ACC112 (cell line): ENCODE measurements around the gene SLC1A2.

Experiments
- H2AFZ ChIP-seq: fragments of 200-600 bp; sonication (generic); one replicate; pipeline ENCODE4 v1.6.0; 2017; ENCODE audit warnings: antibody characterized with exemption, low read length; ENCODE audit not compliant: unreplicated experiment
- H3K27ac ChIP-seq: fragments of 200-600 bp; sonication (generic); 2 replicates; pipeline ENCODE4 v1.5.1; 2014; ENCODE audit warnings: low read depth, mild to moderate bottlenecking, antibody characterized with exemption, low read length, moderate library complexity
- H3K27me3 ChIP-seq: fragments of 200-600 bp; sonication (generic); 2 replicates; pipeline ENCODE4 v1.6.1; 2014; ENCODE audit warnings: mild to moderate bottlenecking, antibody characterized with exemption, low read length, moderate library complexity, mixed read lengths; ENCODE audit not compliant: insufficient read depth
- H3K36me3 ChIP-seq: fragments of 200-600 bp; sonication (generic); 2 replicates; pipeline ENCODE4 v1.6.1; 2016; ENCODE audit warnings: mild to moderate bottlenecking, antibody characterized with exemption, low read length, moderate library complexity, mixed read lengths; ENCODE audit not compliant: insufficient read depth
- H3K4me1 ChIP-seq: fragments of 200-600 bp; sonication (generic); one replicate; pipeline ENCODE4 v1.6.1; 2016; ENCODE audit warnings: low read length, mixed read lengths; ENCODE audit not compliant: insufficient read depth, unreplicated experiment, control insufficient read depth
- H3K4me3 ChIP-seq: fragments of 200-600 bp; sonication (generic); 2 replicates; pipeline ENCODE4 v1.5.1; 2014; ENCODE audit warnings: mild to moderate bottlenecking, low read depth, low read length
- H3K79me2 ChIP-seq: fragments of 200-600 bp; sonication (generic); one replicate; pipeline ENCODE4 v1.6.0; 2016; ENCODE audit warnings: low read length; ENCODE audit not compliant: control insufficient read depth, unreplicated experiment, insufficient read depth

Gene SLC1A2

DNA sequence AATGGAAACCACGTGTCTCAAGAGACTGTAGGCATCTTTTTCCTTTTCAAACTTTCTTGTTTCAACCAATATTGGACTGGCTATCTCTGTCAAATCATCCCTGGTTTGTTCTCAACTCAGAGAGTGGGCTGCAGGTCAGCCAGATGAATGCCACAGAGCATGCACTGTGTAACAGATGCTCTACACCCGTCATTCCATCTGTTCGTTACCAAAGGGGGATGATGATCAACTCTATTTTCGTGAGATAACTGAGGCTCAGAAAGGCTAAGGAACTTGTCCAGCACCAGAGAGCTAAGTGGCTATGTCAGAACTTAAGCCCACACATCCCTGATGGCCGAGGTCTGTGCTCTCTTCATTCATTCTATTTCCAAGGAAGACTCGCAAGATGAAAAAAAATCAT is 42.1 kb downstream of the SLC1A2 start:
- H3K27ac ChIP-seq, result no peak overlapping the region
- H3K4me3 ChIP-seq, result no peak overlapping the region
- H3K79me2 ChIP-seq, result no peaks in the 10 kb centered on the region
- H3K27me3 ChIP-seq, result no peaks in the 10 kb centered on the region
- H3K4me1 ChIP-seq, result no peaks in the 10 kb centered on the region
- no peaks in the 10 kb centered on the region for H3K36me3 ChIP-seq
- H2AFZ ChIP-seq, result no peak overlapping the region

GRCh38 chr11:35376613-35377012 is 42.7 kb downstream of the SLC1A2 start:
- no peak overlapping the region for H3K27ac ChIP-seq
- H3K4me3 ChIP-seq, result no peak overlapping the region
- H3K79me2 ChIP-seq, result no peaks in the 10 kb centered on the region
- H3K27me3 ChIP-seq, result no peaks in the 10 kb centered on the region
- H3K4me1 ChIP-seq, result no peaks in the 10 kb centered on the region
- no peaks in the 10 kb centered on the region for H3K36me3 ChIP-seq
- H2AFZ ChIP-seq, result no peak overlapping the region

DNA sequence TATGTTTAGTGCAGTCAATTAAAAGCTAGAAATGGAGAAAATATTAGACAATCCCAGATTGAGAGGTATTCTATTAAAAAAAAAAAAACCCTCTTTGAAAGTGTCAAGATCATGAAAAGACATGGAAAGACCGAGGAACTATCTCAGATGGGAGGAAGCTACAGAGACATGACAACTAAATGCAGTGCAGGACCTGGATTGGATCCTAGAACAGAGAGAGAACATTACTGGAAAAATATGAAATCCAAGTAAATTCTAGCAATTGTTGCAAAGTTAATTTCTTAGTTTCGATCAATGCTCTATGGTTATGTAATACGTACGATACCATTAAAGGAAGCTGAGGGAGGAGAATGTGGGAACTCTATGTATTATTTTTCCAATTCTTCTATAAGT is 43.2 kb downstream of the SLC1A2 start:
- H3K36me3 ChIP-seq, result no peaks in the 10 kb centered on the region

DNA sequence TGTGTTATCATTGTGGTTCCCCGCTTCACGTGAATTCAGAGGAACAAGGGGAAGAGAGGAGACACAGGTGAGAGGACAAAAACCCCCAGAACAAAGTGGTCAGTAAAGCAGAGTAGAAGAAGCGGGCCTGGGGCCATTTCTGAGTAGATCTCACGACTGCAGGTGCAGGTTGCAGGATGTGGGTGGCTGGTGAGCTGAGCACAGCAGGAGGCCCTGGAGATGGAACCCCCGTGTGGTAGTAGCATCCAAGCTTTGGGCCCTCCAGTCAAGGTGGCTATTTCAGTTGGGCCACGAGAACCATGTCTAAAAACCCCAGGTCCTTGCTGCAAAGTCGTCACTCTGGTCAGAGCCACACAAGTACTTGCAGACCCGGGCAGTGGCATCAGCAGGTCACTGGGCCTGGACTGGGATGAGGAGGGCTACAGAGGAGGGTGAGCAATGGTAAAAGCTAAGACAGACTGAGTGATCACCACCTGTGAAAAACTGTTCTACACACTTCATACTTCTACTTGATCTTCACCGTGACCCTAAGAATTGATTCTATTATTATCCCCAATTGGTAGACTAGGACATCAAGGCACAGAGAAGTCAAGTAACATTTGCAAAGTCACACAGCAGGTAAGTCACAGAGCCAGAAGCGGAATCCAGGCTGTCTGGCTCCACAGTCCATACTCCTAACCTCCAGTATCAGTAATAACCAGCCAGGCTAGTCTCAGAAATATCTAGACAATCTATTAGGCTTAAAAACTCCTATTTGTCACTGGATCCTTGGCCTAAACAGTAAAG is 43.8 kb downstream of the SLC1A2 start:
- Histone ChIP-seq H3K4me1 (no peaks in the 10 kb centered on the region), H3K79me2 (no peaks in the 10 kb centered on the region), H3K27ac (no peak overlapping the region), H3K36me3 (no peaks in the 10 kb centered on the region), H3K27me3 (no peaks in the 10 kb centered on the region), H3K4me3 (no peak overlapping the region), H2AFZ (no peak overlapping the region)

More for the DNA sequence above, 43.2 kb downstream of the SLC1A2 start:
- no peak overlapping the region for H3K27ac ChIP-seq
- no peak overlapping the region for H2AFZ ChIP-seq
- no peaks in the 10 kb centered on the region for H3K4me1 ChIP-seq
- no peaks in the 10 kb centered on the region for H3K79me2 ChIP-seq
- H3K27me3 ChIP-seq, result no peaks in the 10 kb centered on the region
- no peak overlapping the region for H3K4me3 ChIP-seq

- Histone ChIP-seq H3K4me3 (no peak overlapping the region), H3K27me3 (no peaks in the 10 kb centered on the region), H3K36me3 (no peaks in the 10 kb centered on the region), H3K27ac (no peak overlapping the region), H3K79me2 (no peaks in the 10 kb centered on the region), H2AFZ (no peak overlapping the region), H3K4me1 (no peaks in the 10 kb centered on the region)
Measured at GRCh38 chr11:35373284-35373933, 45.9 kb downstream of the SLC1A2 start.

- Histone ChIP-seq H3K79me2 (no peaks in the 10 kb centered on the region), H3K4me3 (no peak overlapping the region), H3K36me3 (no peaks in the 10 kb centered on the region), H3K4me1 (peaks cover 4% of the 10 kb centered on the region), H3K27me3 (no peaks in the 10 kb centered on the region), H3K27ac (no peak overlapping the region), H2AFZ (no peak overlapping the region)
Measured at GRCh38 chr11:35372565-35373283, 46.6 kb downstream of the SLC1A2 start.

- peaks cover 10% of the 10 kb centered on the region for H3K36me3 ChIP-seq
- H3K4me3 ChIP-seq, result no peak overlapping the region
- H3K27me3 ChIP-seq, result no peaks in the 10 kb centered on the region
- peak overlapping the region; percentile 86 for H2AFZ ChIP-seq
- peaks cover 34% of the 10 kb centered on the region for H3K4me1 ChIP-seq
- H3K79me2 ChIP-seq, result no peaks in the 10 kb centered on the region
- H3K27ac ChIP-seq, result peak overlapping the region; percentile 57; the same call in 1 of the 2 replicates
Measured at GRCh38 chr11:35367491-35367890, 51.9 kb downstream of the SLC1A2 start.

DNA sequence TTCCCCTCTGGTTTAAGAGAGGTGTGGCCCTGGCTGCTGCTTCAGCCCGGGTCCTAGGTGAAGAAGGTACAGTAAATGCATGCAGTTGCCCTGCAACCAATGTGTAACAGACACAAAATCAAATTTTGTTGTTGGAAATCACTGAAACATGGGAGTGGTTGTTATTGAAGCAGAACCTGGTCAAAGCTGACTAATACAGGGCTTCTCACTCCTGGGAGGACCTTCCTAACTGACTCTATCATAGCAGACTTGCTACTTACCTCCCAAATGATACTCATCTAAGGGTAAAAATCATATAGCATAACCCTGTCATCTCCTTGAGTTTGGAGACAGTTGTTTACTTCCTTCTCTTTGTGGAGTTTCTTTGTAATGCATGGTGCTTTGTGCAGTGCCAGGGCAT is 52.6 kb downstream of the SLC1A2 start:
- H3K4me1 ChIP-seq, result peaks cover 34% of the 10 kb centered on the region
- H3K27me3 ChIP-seq, result no peaks in the 10 kb centered on the region
- H3K4me3 ChIP-seq, result no peak overlapping the region
- no peak overlapping the region for H3K27ac ChIP-seq
- H3K36me3 ChIP-seq, result peaks cover 10% of the 10 kb centered on the region
- H2AFZ ChIP-seq, result no peak overlapping the region
- no peaks in the 10 kb centered on the region for H3K79me2 ChIP-seq

DNA sequence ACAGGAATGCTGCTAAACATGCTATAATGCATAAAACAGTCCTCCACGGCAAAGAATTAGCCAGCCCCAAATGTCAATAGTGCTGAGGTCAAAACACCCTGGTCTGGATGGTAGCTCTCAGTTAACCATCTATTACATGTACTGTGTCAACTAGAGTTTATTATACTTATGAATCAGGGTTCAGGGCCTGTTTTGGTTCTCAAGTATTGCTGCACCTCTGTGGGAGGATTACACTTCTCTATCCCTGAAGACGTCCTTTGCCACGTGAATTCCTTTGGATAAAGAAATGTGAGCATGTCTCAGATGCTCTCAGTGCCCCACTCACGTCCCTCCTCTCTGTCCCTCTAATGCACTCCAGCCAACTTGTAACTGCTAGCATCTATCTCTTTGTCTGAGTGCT is 53.4 kb downstream of the SLC1A2 start:
- no peaks in the 10 kb centered on the region for H3K27me3 ChIP-seq
- H3K79me2 ChIP-seq, result no peaks in the 10 kb centered on the region
- no peak overlapping the region for H2AFZ ChIP-seq
- H3K4me1 ChIP-seq, result peaks cover 34% of the 10 kb centered on the region
- H3K4me3 ChIP-seq, result no peak overlapping the region
- H3K27ac ChIP-seq, result no peak overlapping the region
- peaks cover 10% of the 10 kb centered on the region for H3K36me3 ChIP-seq

GRCh38 chr11:35365395-35365794 is 54.0 kb downstream of the SLC1A2 start:
- Histone ChIP-seq H3K36me3 (peaks cover 10% of the 10 kb centered on the region), H3K27ac (no peak overlapping the region), H3K79me2 (no peaks in the 10 kb centered on the region), H2AFZ (no peak overlapping the region), H3K27me3 (no peaks in the 10 kb centered on the region), H3K4me3 (no peak overlapping the region), H3K4me1 (peaks cover 34% of the 10 kb centered on the region)
